IMR-90 (cell line): ENCODE measurements around the gene C16orf92. TPM values are rescaled to one million over a fixed set of nuclear protein-coding genes. Genes with fewer than 3 reads are reported as not detected.

ENCODE experiments used
- ATAC-seq: fragments of 200-7000 bp; cut with Tn5 transposase; 2 replicates; pipeline ENCODE4 v1.9.1; 2020; ENCODE audit warnings: low read depth, mild to moderate bottlenecking, moderate library complexity
- BruUV-seq: library from RNA; stranded (reverse); fragments of 400-500 nt; replicated peaks from 2 replicates; lab custom pipeline; 2021; lab: Mats Ljungman, UMichigan
- CTCF ChIA-PET: fragments of 300-600 bp; formaldehyde crosslinking; extraction: SDS; loops from one replicate; lab custom pipeline; 2021; ENCODE audit warnings: antibody characterized with exemption; lab: Yijun Ruan, JAX
- POLR2A ChIA-PET: fragments of 300-600 bp; sonication (Branson Sonifier 250); formaldehyde crosslinking; loops from one replicate; lab custom pipeline; 2022; ENCODE audit warnings: antibody characterized with exemption; ENCODE audit not compliant: unreplicated experiment; lab: Charles Lee
- DNase-seq: peaks from one replicate; pipeline ENCODE4 v3.0.0; 2013
- H2AFZ ChIP-seq: replicated peaks from 2 replicates; pipeline ENCODE3; 2013; ENCODE audit warnings: low read length, mild to moderate bottlenecking; ENCODE audit not compliant: poor library complexity
- H2AK5ac ChIP-seq: 2 replicates; pipeline ENCODE4 v1.6.1; 2013; ENCODE audit warnings: low read depth, low read length, inconsistent platforms
- H2AK9ac ChIP-seq: replicated peaks from 2 replicates; pipeline ENCODE3; 2013; ENCODE audit warnings: mild to moderate bottlenecking, low read depth, low read length, moderate library complexity; ENCODE audit not compliant: poor library complexity
- H2BK120ac ChIP-seq: 2 replicates; pipeline ENCODE4 v1.6.1; 2013; ENCODE audit warnings: low read depth, low read length, inconsistent platforms
- H2BK15ac ChIP-seq: 3 replicates; pipeline ENCODE4 v1.6.1; 2013; ENCODE audit warnings: low read depth, low read length, inconsistent platforms
- H2BK20ac ChIP-seq: 2 replicates; pipeline ENCODE4 v1.6.1; 2013; ENCODE audit warnings: low read depth, mild to moderate bottlenecking, inconsistent platforms, low read length, moderate library complexity
- H2BK5ac ChIP-seq: 2 replicates; pipeline ENCODE4 v1.6.1; 2013; ENCODE audit warnings: mild to moderate bottlenecking, low read depth, low read length, inconsistent platforms; ENCODE audit not compliant: poor library complexity, severe bottlenecking
- H3K14ac ChIP-seq: replicated peaks from 2 replicates; pipeline ENCODE4 v1.6.1; 2013; ENCODE audit warnings: low read depth, low read length, inconsistent platforms
- H3K18ac ChIP-seq: 2 replicates; pipeline ENCODE4 v1.6.1; 2013; ENCODE audit warnings: low read depth, low read length, control low read depth
- H3K23ac ChIP-seq: 2 replicates; pipeline ENCODE4 v1.6.1; 2013; ENCODE audit warnings: low read depth, low read length, inconsistent platforms
- H3K27ac ChIP-seq: 2 replicates; pipeline ENCODE4 v1.5.1; 2013; ENCODE audit warnings: mild to moderate bottlenecking, control low read depth, low read length; ENCODE audit not compliant: insufficient read depth
- H3K27me3 ChIP-seq: 2 replicates; pipeline ENCODE4 v1.6.1; 2013; ENCODE audit warnings: low read length; ENCODE audit not compliant: control insufficient read depth, insufficient read depth
- H3K36me3 ChIP-seq: 2 replicates; pipeline ENCODE4 v1.6.1; 2013; ENCODE audit warnings: low read length, mixed read lengths; ENCODE audit not compliant: control insufficient read depth, insufficient read depth
- H3K4ac ChIP-seq: 2 replicates; pipeline ENCODE4 v1.6.1; 2013; ENCODE audit warnings: low read depth, low read length, inconsistent platforms
- H3K4me1 ChIP-seq: 2 replicates; pipeline ENCODE4 v1.6.1; 2013; ENCODE audit warnings: low read length, mixed read lengths; ENCODE audit not compliant: control insufficient read depth, insufficient read depth
- H3K4me2 ChIP-seq: 2 replicates; pipeline ENCODE4 v1.6.1; 2013; ENCODE audit warnings: low read depth, mild to moderate bottlenecking, control low read depth, low read length, moderate library complexity
- H3K4me3 ChIP-seq: 2 replicates; pipeline ENCODE4 v1.5.1; 2013; ENCODE audit warnings: low read depth, mild to moderate bottlenecking, control low read depth, low read length, moderate library complexity; ENCODE audit not compliant: insufficient read depth
- H3K56ac ChIP-seq: 2 replicates; pipeline ENCODE4 v1.6.1; 2013; ENCODE audit warnings: low read length, inconsistent platforms; ENCODE audit not compliant: insufficient read depth; ENCODE audit errors: extremely low read depth
- H3K79me1 ChIP-seq, 2 experiments: 2 replicates each; pipeline ENCODE4 v1.6.1; 2013; ENCODE audit warnings: low read length in 2 of 2, inconsistent platforms in 1 of 2, low read depth in 1 of 2
- H3K9ac ChIP-seq: 2 replicates; pipeline ENCODE4 v1.6.1; 2013; ENCODE audit warnings: low read depth, low read length, control low read depth
- H3K9me1 ChIP-seq: 2 replicates; pipeline ENCODE4 v1.6.1; 2013; ENCODE audit warnings: low read length, inconsistent platforms; ENCODE audit not compliant: insufficient read depth
- H3K9me3 ChIP-seq: 2 replicates; pipeline ENCODE4 v1.6.1; 2013; ENCODE audit warnings: low read length; ENCODE audit not compliant: control insufficient read depth, insufficient read depth
- H4K20me1 ChIP-seq: 2 replicates; pipeline ENCODE4 v1.6.1; 2013; ENCODE audit warnings: low read length, inconsistent platforms; ENCODE audit not compliant: insufficient read depth
- H4K5ac ChIP-seq: 2 replicates; pipeline ENCODE4 v1.6.1; 2013; ENCODE audit warnings: mild to moderate bottlenecking, low read depth, low read length, control low read depth
- H4K8ac ChIP-seq, 2 experiments: 2 replicates each; pipeline ENCODE4 v1.6.1; 2013; ENCODE audit warnings: low read depth in 2 of 2, low read length in 2 of 2, control low read depth in 1 of 2, inconsistent platforms in 1 of 2
- H4K91ac ChIP-seq: 2 replicates; pipeline ENCODE4 v1.6.1; 2013; ENCODE audit warnings: low read depth, low read length, inconsistent platforms; ENCODE audit not compliant: insufficient read depth
- POLR2A ChIP-seq: IDR thresholded peaks from 2 replicates; pipeline ENCODE4 v1.6.1; 2012; ENCODE audit warnings: mild to moderate bottlenecking, low read depth, low read length
- SMC3 ChIP-seq: fragments of 150-350 bp; IDR thresholded peaks from 2 replicates; pipeline ENCODE4 v1.6.1; 2016; ENCODE audit warnings: low read depth, mild to moderate bottlenecking, antibody characterized with exemption, low read length, moderate library complexity
- WGBS, 2 experiments: methylation state at CpG; one replicate each; pipeline versions ENCODE4 v1.1.5 to v1.1.7; 2013; ENCODE audit warnings: missing lambda C conversion rate in 2 of 2; ENCODE audit not compliant: insufficient read length in 1 of 2; ENCODE audit errors: extremely low coverage in 2 of 2; 5-methylcytosine and 5-hydroxymethylcytosine counted together
- dilution Hi-C: fragments of 300-500 bp; cut with HindIII; formaldehyde crosslinking; loops from one replicate; pipeline ENCODE4 v1.14.3; 2018; ENCODE audit warnings: low sequenced_read_pairs; ENCODE audit not compliant: unreplicated experiment
- in situ Hi-C: fragments of 300-500 bp; cut with MboI; formaldehyde crosslinking; loops from 3 replicates; pipeline ENCODE4 v1.14.3; 2019; ENCODE audit warnings: low sequenced_read_pairs, inconsistent platforms, mixed read lengths
- intact Hi-C: fragments of 100-400 bp; cut with micrococcal nuclease; formaldehyde crosslinking; loops from 2 replicates; pipeline ENCODE4 v1.10.0; 2022
- polyA plus RNA-seq, 3 experiments: library from polyadenylated mRNA; depleted of rRNA; stranded (reverse); fragments of >200 nt; gene quantifications; 2 replicates each; pipeline ENCODE4 v1.2.3, GENCODE V29; 2012; ENCODE audit warnings: low replicate concordance in 1 of 3
- total RNA-seq: library from RNA; depleted of rRNA; stranded (reverse); fragments of >200 nt; gene quantifications from 2 replicates; pipeline ENCODE4 v1.2.3, GENCODE V29; 2012

The C16orf92 gene
- total and polyA plus RNA-seq, 2 of the 4 experiments (the other 2 are of a cell fraction), result not detected

- in situ Hi-C loops, result no loop called here
Observed at GRCh38 chr16:30064729-30065101, 41.7 kb downstream of the C16orf92 start.

More at GRCh38 chr16:30064729-30065101, 41.7 kb downstream of the C16orf92 start:
- ChIA-PET CTCF (interaction anchor here (0.6 kb wide), 1 partner anchor 199 kb away, joined by 3 read pairs; no protein-coding TSS in a partner anchor), POLR2A (interaction anchor here (0.6 to 1.3 kb wide), 4 partner anchors 9 to 12 kb away, joined by 4 to 6 read pairs (median 4); a partner anchor contains a TSS)
- TF ChIP-seq POLR2A (0 out of 2 replicates have a peak, but pooled peaks have one; percentile 14), SMC3 (no peak)
- peak overlapping the region; percentile 98 for H2BK120ac ChIP-seq
- H2BK20ac ChIP-seq, result no peak overlapping the region
- H3K9me3 ChIP-seq, result no peaks in the 10 kb centered on the region
- intact Hi-C loops (no loop called here), dilution Hi-C loops (no loop called here)
- peak overlapping the region; percentile 99 for H3K23ac ChIP-seq
- ATAC-seq (no peak), DNase-seq (no peak)
- peak overlapping the region; percentile 98 for H4K5ac ChIP-seq
- peak overlapping the region; percentile 86 to 99 for H4K8ac ChIP-seq
- H2BK15ac ChIP-seq, result peak overlapping the region; percentile 39; the same call in 2 of the 3 replicates
- H3K4me3 ChIP-seq, result peak overlapping the region; percentile 57
- H2BK5ac ChIP-seq, result peak overlapping the region; percentile 99
- H2AFZ ChIP-seq, result peak overlapping the region; percentile 99
- H4K20me1 ChIP-seq, result peaks cover 41% of the 10 kb centered on the region
- H3K9ac ChIP-seq, result peak overlapping the region; percentile 92
- peak overlapping the region; percentile 93 for H3K18ac ChIP-seq
- BruUV-seq, result no TSS peak
- H3K4me2 ChIP-seq, result peak overlapping the region; percentile 93
- H4K91ac ChIP-seq, result peak overlapping the region; percentile 99
- H3K27me3 ChIP-seq, result no peaks in the 10 kb centered on the region
- peak overlapping the region; percentile 94 for H3K56ac ChIP-seq
- H3K14ac ChIP-seq, result peak overlapping the region; percentile 100
- H3K4ac ChIP-seq, result peak overlapping the region; percentile 100
- H3K27ac ChIP-seq, result peak overlapping the region; percentile 97
- peak overlapping the region; percentile 98 for H2AK5ac ChIP-seq
- H3K4me1 ChIP-seq, result peaks cover 35% of the 10 kb centered on the region
- H3K9me1 ChIP-seq, result peaks cover 27% of the 10 kb centered on the region
- H3K36me3 ChIP-seq, result peaks cover 30% of the 10 kb centered on the region
- peaks cover 22 to 48% of the 10 kb centered on the region in 2 experiments; a peak in 3 of 4 replicates for H3K79me1 ChIP-seq
- 1% methylated on average over 22 of the region's 25 CpGs; no CpG with 5 or more reads in 1 of the 2 experiments for WGBS, 2 experiments
- peak overlapping the region; percentile 100 for H2AK9ac ChIP-seq
